ENCODE measurements around the gene IL4.

Gene IL4

GRCh38 chr5:132695956-132696355, 22.2 kb downstream of the IL4 start:
- Histone ChIP-seq H3K27ac (ENCODE audit: low read depth, low read length) (no peak overlapping the region), H3K36me3 (ENCODE audit: control insufficient read depth in 1 of 2, insufficient read depth in 2 of 2, low read length in 2 of 2) (peaks cover 0 to 3% of the 10 kb centered on the region in 2 donors), H3K4me1 (ENCODE audit: control insufficient read depth in 1 of 2, insufficient read depth in 2 of 2, low read length in 2 of 2) (no peaks in the 10 kb centered on the region), H3K9ac (ENCODE audit: low read depth in 1 of 2, low read length in 2 of 2) (no peak overlapping the region), H3K9me3 (ENCODE audit: control insufficient read depth in 1 of 2, low read length in 2 of 2) (no peaks in the 10 kb centered on the region), H3K4me3 (ENCODE audit: low read depth in 1 of 2, low read length in 2 of 2) (no peak overlapping the region), H3K27me3 (ENCODE audit: control insufficient read depth in 1 of 2, insufficient read depth in 2 of 2, low read length in 2 of 2) (no peaks in the 10 kb centered on the region)

- no peaks in the 10 kb centered on the region for H3K9me3 ChIP-seq (ENCODE audit: control insufficient read depth in 1 of 2, low read length in 2 of 2)
Measured at GRCh38 chr5:132704875-132705274, 31.1 kb downstream of the IL4 start.

GRCh38 chr5:132708645-132709044, 34.9 kb downstream of the IL4 start:
- no peak overlapping the region for H3K4me3 ChIP-seq (ENCODE audit: low read depth in 1 of 2, low read length in 2 of 2)
- no peaks in the 10 kb centered on the region for H3K27me3 ChIP-seq (ENCODE audit: control insufficient read depth in 1 of 2, insufficient read depth in 2 of 2, low read length in 2 of 2)
- no peaks in the 10 kb centered on the region for H3K4me1 ChIP-seq (ENCODE audit: control insufficient read depth in 1 of 2, insufficient read depth in 2 of 2, low read length in 2 of 2)
- H3K36me3 ChIP-seq (ENCODE audit: control insufficient read depth in 1 of 2, insufficient read depth in 2 of 2, low read length in 2 of 2) = no peaks in the 10 kb centered on the region
- H3K9me3 ChIP-seq (ENCODE audit: control insufficient read depth in 1 of 2, low read length in 2 of 2) = no peaks in the 10 kb centered on the region
- no peak overlapping the region for H3K9ac ChIP-seq (ENCODE audit: low read depth in 1 of 2, low read length in 2 of 2)
- H3K27ac ChIP-seq (ENCODE audit: low read depth, low read length) = no peak overlapping the region

More at GRCh38 chr5:132704875-132705274, 31.1 kb downstream of the IL4 start:
- H3K4me3 ChIP-seq (ENCODE audit: low read depth in 1 of 2, low read length in 2 of 2) = no peak overlapping the region
- no peaks in the 10 kb centered on the region for H3K27me3 ChIP-seq (ENCODE audit: control insufficient read depth in 1 of 2, insufficient read depth in 2 of 2, low read length in 2 of 2)
- H3K36me3 ChIP-seq (ENCODE audit: control insufficient read depth in 1 of 2, insufficient read depth in 2 of 2, low read length in 2 of 2) = peaks cover 0 to 4% of the 10 kb centered on the region in 2 donors
- no peak overlapping the region for H3K27ac ChIP-seq (ENCODE audit: low read depth, low read length)
- H3K9ac ChIP-seq (ENCODE audit: low read depth in 1 of 2, low read length in 2 of 2) = no peak overlapping the region
- H3K4me1 ChIP-seq (ENCODE audit: control insufficient read depth in 1 of 2, insufficient read depth in 2 of 2, low read length in 2 of 2) = no peaks in the 10 kb centered on the region

- Histone ChIP-seq H3K4me1 (ENCODE audit: control insufficient read depth in 1 of 2, insufficient read depth in 2 of 2, low read length in 2 of 2) (no peaks in the 10 kb centered on the region), H3K9ac (ENCODE audit: low read depth in 1 of 2, low read length in 2 of 2) (no peak overlapping the region), H3K27me3 (ENCODE audit: control insufficient read depth in 1 of 2, insufficient read depth in 2 of 2, low read length in 2 of 2) (no peaks in the 10 kb centered on the region), H3K36me3 (ENCODE audit: control insufficient read depth in 1 of 2, insufficient read depth in 2 of 2, low read length in 2 of 2) (peaks cover 0 to 3% of the 10 kb centered on the region in 2 donors), H3K27ac (ENCODE audit: low read depth, low read length) (no peak overlapping the region), H3K4me3 (ENCODE audit: low read depth in 1 of 2, low read length in 2 of 2) (no peak overlapping the region), H3K9me3 (ENCODE audit: control insufficient read depth in 1 of 2, low read length in 2 of 2) (no peaks in the 10 kb centered on the region)
Measured at GRCh38 chr5:132714456-132715307, 40.9 kb downstream of the IL4 start.

- H3K27me3 ChIP-seq (ENCODE audit: control insufficient read depth in 1 of 2, insufficient read depth in 2 of 2, low read length in 2 of 2) = no peaks in the 10 kb centered on the region
- no peak overlapping the region for H3K4me3 ChIP-seq (ENCODE audit: low read depth in 1 of 2, low read length in 2 of 2)
- H3K27ac ChIP-seq (ENCODE audit: low read depth, low read length) = no peak overlapping the region
- no peak overlapping the region for H3K9ac ChIP-seq (ENCODE audit: low read depth in 1 of 2, low read length in 2 of 2)
- H3K4me1 ChIP-seq (ENCODE audit: control insufficient read depth in 1 of 2, insufficient read depth in 2 of 2, low read length in 2 of 2) = no peaks in the 10 kb centered on the region
- no peaks in the 10 kb centered on the region for H3K9me3 ChIP-seq (ENCODE audit: control insufficient read depth in 1 of 2, low read length in 2 of 2)
- H3K36me3 ChIP-seq (ENCODE audit: control insufficient read depth in 1 of 2, insufficient read depth in 2 of 2, low read length in 2 of 2) = peaks cover 0 to 3% of the 10 kb centered on the region in 2 donors
Measured at GRCh38 chr5:132718544-132719312, 44.9 kb downstream of the IL4 start.

GRCh38 chr5:132725745-132726144, 52.0 kb downstream of the IL4 start:
- Histone ChIP-seq H3K36me3 (ENCODE audit: control insufficient read depth in 1 of 2, insufficient read depth in 2 of 2, low read length in 2 of 2) (no peaks in the 10 kb centered on the region), H3K27me3 (ENCODE audit: control insufficient read depth in 1 of 2, insufficient read depth in 2 of 2, low read length in 2 of 2) (no peaks in the 10 kb centered on the region), H3K27ac (ENCODE audit: low read depth, low read length) (no peak overlapping the region), H3K4me1 (ENCODE audit: control insufficient read depth in 1 of 2, insufficient read depth in 2 of 2, low read length in 2 of 2) (no peaks in the 10 kb centered on the region), H3K9me3 (ENCODE audit: control insufficient read depth in 1 of 2, low read length in 2 of 2) (no peaks in the 10 kb centered on the region), H3K4me3 (ENCODE audit: low read depth in 1 of 2, low read length in 2 of 2) (no peak overlapping the region), H3K9ac (ENCODE audit: low read depth in 1 of 2, low read length in 2 of 2) (no peak overlapping the region)

- Histone ChIP-seq H3K9me3 (ENCODE audit: control insufficient read depth in 1 of 2, low read length in 2 of 2) (no peaks in the 10 kb centered on the region), H3K9ac (ENCODE audit: low read depth in 1 of 2, low read length in 2 of 2) (no peak overlapping the region), H3K27me3 (ENCODE audit: control insufficient read depth in 1 of 2, insufficient read depth in 2 of 2, low read length in 2 of 2) (no peaks in the 10 kb centered on the region), H3K4me3 (ENCODE audit: low read depth in 1 of 2, low read length in 2 of 2) (no peak overlapping the region), H3K27ac (ENCODE audit: low read depth, low read length) (no peak overlapping the region), H3K4me1 (ENCODE audit: control insufficient read depth in 1 of 2, insufficient read depth in 2 of 2, low read length in 2 of 2) (no peaks in the 10 kb centered on the region), H3K36me3 (ENCODE audit: control insufficient read depth in 1 of 2, insufficient read depth in 2 of 2, low read length in 2 of 2) (no peaks in the 10 kb centered on the region)
Measured at GRCh38 chr5:132729896-132730295, 56.1 kb downstream of the IL4 start.
